Astrocyte of the spinal cord (primary cell): ENCODE measurements around the gene SSBP4.

Experiments
- DNase-seq: peaks from one replicate; pipeline ENCODE4 v3.0.0; 2011; ENCODE audit warnings: low read depth, low spot score
- H3K4me3 ChIP-seq: 2 replicates; pipeline ENCODE4 v1.5.1; 2011; ENCODE audit warnings: low read depth, mild to moderate bottlenecking, low read length, moderate library complexity
- in situ Hi-C: cut with HindIII; loops from 2 replicates; pipeline ENCODE4 v1.10.0; 2017; ENCODE audit warnings: low sequenced_read_pairs
- TF ChIP-seq, protein P1 (sequence below): IDR thresholded peaks from 2 replicates; pipeline ENCODE4 v1.5.1; 2012; ENCODE audit warnings: low read depth, mild to moderate bottlenecking, low read length, inconsistent platforms

Gene SSBP4

DNA sequence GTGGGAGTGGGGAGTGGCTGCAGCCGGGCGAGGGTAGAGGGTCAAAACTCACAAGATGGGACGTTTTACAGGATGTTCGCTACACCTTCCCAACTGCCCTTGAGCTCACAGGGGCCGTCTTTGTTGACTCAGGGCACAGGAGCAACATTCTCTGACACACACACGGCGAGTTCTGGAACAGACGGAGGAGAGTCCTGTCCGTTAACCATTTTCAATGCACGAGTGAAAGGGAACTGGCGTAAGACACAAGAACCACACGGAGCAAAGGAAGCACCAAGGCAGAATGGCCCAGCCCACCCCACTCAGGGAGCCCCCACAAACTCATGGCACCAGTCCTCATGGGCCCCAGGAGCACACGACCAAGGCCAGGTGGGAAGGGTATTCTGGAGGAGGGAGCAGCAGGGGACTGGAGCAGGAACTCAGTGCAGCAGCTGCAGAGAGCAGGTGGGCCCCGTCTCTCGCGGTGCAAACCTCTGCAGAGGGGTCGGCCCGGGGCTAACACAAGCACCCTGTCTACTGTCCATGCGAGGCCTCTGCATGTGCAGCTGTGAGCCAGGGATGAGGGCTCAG is 56.6 kb downstream of the SSBP4 start:
- no peak for DNase-seq

DNA sequence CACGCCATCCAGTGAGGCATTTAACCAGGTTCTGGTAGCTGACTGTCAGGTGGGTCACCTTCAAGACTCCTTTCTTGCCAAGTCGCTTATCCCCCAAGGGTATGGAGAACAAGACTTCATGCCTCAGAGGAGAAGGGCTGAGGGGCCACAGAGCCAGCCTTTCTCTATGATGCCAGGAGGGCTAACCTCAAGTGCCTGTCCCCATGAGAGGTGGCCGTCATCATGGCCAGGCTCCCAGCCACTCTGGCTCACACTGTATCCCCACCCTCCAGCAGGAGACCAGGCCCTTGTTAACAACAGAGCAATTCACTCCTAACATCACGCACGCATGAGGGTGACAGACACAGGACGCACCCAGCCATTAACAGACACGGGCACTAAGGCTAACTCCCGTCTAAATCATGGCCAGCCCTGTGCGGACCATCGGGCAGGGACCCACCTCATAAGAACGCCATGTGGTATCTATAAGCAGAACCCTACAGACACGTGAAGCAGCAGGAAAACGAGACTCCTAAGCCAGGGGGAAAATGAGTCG is 57.4 kb downstream of the SSBP4 start:
- DNase-seq, result no peak
- in situ Hi-C loops, result no loop called here

More for the DNA sequence above, 56.6 kb downstream of the SSBP4 start:
- no peak overlapping the region for H3K4me3 ChIP-seq
- in situ Hi-C loops, result no loop called here
- TF ChIP-seq, protein P1, sequence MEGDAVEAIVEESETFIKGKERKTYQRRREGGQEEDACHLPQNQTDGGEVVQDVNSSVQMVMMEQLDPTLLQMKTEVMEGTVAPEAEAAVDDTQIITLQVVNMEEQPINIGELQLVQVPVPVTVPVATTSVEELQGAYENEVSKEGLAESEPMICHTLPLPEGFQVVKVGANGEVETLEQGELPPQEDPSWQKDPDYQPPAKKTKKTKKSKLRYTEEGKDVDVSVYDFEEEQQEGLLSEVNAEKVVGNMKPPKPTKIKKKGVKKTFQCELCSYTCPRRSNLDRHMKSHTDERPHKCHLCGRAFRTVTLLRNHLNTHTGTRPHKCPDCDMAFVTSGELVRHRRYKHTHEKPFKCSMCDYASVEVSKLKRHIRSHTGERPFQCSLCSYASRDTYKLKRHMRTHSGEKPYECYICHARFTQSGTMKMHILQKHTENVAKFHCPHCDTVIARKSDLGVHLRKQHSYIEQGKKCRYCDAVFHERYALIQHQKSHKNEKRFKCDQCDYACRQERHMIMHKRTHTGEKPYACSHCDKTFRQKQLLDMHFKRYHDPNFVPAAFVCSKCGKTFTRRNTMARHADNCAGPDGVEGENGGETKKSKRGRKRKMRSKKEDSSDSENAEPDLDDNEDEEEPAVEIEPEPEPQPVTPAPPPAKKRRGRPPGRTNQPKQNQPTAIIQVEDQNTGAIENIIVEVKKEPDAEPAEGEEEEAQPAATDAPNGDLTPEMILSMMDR, result no peak

DNA sequence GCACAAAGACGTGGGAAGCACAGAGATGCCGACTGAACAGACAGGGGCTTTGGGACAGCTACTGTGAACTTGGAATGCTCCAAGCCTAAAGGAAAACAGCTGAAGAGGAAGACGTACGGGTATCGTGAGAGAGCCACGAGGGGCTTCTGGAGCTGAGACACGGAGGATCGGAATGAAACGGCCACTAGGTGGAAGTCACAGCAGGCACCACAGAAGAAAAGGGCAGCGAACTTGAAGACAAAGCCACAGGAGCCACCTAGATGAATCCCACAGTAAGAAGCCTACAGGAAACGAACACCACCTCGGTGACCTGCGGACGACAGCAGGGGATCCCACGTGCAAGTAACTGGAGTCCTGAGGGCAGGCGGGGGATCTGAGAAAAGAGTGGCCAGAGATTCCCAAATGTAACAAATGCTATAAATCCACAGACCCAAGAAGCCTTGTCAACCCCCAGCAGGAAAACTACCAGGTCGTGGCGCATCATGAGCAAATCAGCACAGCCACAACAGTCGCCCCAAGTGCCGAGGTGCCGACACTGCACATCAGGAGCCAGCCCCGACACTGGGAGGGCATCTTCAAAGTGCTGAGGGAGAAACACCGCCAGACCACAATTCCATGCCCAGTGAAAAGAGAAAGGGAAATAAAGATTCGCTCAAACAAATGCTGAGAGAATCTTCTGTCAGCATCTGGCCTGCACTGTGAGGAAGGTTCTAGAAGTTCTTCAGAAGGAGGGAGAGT is 58.0 kb downstream of the SSBP4 start:
- TF ChIP-seq, protein P1, result no peak
- in situ Hi-C loops, result no loop called here
- no peak for DNase-seq
- H3K4me3 ChIP-seq, result no peak overlapping the region

More for the DNA sequence above, 57.4 kb downstream of the SSBP4 start:
- TF ChIP-seq, protein P1, result no peak
- no peak overlapping the region for H3K4me3 ChIP-seq

DNA sequence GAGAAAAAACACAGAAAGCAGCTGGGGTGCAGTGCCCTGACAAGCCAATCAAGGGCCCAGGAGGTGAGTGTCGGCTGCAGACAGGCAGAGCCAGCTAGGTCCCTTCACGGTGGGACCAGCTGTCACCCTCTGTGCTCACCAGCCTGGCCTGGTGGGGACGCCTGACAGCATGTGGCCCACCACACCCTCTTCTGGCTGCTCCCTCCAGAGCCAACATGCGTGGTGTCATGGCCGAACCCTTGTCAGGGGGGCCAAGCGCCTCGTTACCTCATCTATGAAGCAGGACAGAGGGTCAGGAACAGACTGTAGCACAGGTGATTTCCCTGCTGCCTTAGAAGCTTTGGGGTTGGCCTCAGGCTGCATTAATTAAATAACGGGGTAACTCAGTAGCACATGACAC is 58.8 kb downstream of the SSBP4 start:
- in situ Hi-C loops, result no loop called here
- H3K4me3 ChIP-seq, result no peak overlapping the region
- TF ChIP-seq, protein P1, result no peak
- DNase-seq, result no peak

DNA sequence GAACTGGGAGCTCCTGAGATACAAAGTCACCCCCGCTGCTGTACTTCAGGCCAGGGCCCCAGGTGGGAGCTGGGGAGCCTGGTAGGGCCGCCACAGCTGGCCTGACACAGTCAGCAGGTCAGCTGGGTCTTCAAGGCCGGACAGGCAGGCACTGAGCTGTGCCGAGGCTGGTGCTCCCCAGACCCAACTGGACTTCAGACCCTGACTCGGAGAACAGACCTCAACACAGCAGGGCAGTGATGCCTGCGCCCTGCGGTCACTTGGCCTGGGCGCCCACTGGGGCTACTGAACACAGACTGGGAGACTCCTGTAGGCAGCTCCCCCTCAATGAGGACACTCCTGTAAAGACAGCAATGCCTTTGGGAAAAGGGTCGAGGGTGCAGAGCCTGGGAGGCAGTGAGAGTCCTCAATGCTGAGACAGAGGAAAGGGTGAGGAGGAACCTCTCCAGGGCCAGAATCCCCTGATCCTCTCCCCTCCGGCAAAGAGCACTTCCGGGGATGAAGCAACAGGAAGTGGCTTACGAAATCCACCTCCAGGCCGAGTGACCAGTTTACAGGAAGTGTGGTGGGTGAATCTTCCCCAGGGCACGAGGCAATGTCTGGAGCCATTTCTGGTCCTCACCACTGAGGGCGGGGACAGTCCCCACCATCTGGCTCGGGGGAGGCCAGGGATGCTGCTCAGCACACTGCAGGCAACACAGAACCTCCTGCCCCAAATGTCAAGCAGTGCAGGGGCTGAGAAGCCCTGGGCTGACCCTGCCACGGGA is 59.5 kb downstream of the SSBP4 start:
- in situ Hi-C loops, result no loop called here
- TF ChIP-seq, protein P1, result no peak
- peak; percentile 53 for DNase-seq
- H3K4me3 ChIP-seq, result no peak overlapping the region

DNA sequence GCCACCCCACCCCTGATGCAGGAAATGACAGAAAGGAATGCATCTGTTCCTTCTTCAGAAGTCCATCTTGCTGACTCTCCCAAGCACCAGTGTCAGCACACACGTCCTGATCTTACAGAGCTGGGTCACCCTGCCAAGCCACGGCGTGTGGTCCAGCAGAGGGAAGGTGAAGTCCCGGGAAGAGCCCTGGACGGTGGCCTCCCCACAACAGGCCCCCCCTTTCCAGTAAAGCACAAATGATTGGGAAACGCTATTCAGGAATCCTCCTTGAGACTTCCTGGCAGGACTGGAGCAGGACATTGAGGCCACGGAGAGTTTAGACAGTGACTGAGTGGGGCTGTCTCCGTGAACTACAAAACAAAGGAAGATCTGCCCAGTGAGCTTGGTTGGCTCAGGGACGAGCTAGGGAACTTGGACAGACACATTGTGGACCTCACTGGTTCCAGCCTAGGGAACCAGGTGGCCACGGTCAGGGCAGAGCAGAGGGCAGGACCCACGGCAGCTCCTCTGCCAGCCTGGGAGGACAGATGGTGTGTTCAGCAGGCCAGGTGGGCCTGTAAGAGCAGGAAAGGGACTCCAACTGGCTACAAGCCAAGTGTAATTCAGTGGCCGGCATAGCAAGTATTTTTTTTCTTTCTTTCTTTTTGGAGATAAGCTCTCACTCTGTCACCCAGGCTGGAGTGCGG is 61.0 kb downstream of the SSBP4 start:
- H3K4me3 ChIP-seq, result no peak overlapping the region
- no peak for DNase-seq
- in situ Hi-C loops, result no loop called here
- TF ChIP-seq, protein P1, result no peak
